ENCODE measurements around the gene ERC1.

The ERC1 gene

DNA sequence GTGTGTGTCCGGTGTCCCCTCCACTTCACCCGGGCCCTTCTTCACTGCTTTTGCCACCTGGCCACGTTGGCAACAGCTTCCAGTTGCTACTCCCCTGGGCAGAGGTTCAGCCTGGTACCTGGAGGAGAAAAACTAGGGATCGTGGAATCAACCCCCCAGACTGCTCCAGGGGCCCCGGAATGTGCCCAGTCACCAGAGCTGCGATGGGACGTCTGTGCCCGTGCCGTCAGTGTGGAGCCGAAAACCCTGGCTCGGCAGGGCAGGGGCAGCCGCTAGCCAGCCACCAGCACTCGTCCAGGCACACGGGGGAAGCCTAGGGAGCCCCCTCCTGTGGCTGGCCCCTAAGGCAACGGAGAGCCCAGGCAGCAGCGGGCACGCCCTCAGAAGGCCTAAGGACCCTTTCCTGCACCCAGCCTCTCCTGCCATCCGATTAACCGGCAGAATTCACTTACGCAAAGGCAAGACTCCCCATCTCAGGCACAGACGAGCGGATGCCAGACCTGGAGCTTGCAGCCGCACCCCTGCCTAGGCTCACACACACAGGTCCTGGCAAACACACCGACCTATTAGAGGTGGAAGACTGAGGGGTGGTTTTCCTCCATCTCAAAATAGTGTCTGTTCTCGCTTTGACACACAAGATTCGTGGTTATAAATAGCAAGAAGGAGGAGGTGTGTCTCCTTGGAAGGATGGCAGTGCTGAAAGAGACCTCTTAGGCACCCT lies 540.8 kb downstream of the ERC1 start:
- Histone ChIP-seq H3K36me3 (replicated peaks) (no peaks in the 10 kb centered on the region), H3K4me1 (peaks cover 8% of the 10 kb centered on the region; the same call in 1 of the 2 replicates), H3K9me3 (no peaks in the 10 kb centered on the region), H3K4me3 (peak overlapping the region; percentile 45), H3K27me3 (ENCODE audit: low read depth) (no peaks in the 10 kb centered on the region)
- in situ Hi-C loops (cut with MboI; ENCODE audit: low sequenced_read_pairs): no loop called here
- no peak for DNase-seq (ENCODE audit: low spot score in 2 of 2)

DNA sequence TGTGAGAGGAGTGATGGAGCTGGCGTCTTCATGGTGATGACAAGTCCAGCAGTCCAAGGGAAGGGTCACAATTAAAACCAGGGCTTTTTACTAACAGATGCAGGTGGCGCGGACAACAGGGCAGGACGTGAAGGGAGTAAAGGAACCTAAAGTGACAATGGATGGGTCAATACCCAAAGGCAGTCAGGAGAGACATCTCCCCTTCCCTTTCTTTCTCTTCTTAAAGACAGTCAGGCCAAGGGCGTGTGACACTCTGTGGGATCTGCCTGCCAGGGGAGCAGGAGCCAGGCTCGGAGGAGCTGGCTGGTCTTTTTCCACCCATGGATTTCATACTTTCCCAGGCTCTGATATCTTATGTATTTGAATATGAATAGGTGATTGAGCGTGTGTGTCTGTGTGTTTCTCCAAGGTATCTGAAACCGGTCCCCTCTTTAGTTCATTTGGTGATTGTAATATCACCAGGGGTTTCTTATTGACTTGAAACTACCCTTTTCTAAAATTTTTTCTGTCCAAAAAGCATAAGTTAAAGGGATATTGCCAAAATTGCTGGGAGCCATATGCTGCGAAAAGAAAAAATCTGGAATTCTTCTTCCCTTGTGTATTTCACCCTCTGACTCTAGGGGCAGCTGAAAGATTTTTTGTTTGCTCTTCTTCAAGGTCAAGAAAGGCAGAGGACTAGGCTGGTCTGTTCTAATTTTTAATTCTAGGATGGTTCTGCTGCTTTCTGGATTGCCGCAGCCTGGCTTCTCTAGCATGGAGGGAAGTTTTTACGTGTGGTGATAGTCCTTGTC lies 541.5 kb downstream of the ERC1 start:
- DNase-seq (ENCODE audit: low spot score in 2 of 2): peak in 1 of 2 experiments; percentile 17
- H3K27me3 ChIP-seq (ENCODE audit: low read depth): no peaks in the 10 kb centered on the region
- H3K36me3 ChIP-seq (replicated peaks): no peaks in the 10 kb centered on the region
- H3K4me1 ChIP-seq: peaks cover 8% of the 10 kb centered on the region; the same call in 1 of the 2 replicates
- in situ Hi-C loops (cut with MboI; ENCODE audit: low sequenced_read_pairs): no loop called here
- H3K9me3 ChIP-seq: no peaks in the 10 kb centered on the region
- no peak overlapping the region for H3K4me3 ChIP-seq

DNA sequence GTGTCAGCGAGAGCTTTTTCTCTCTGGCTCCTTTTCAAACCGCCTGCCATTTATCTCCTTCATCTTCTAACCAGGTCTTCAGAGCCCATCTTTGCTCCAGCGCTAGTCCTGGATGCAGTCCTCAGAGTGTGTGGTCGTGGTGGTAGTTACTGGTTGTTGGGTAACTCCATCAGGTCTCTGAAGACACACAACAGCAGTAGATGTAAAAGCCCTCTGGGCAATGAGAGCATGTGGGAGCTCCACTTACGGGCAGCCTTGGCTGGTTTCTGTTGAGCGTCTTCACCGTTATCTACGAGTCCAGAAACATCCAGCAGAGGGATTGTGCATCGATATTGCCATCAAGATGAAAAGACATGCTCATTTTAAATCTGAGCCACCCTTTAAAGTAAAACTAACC lies 542.2 kb downstream of the ERC1 start:
- in situ Hi-C loops (cut with MboI; ENCODE audit: low sequenced_read_pairs): no loop called here
- Histone ChIP-seq H3K36me3 (replicated peaks) (no peaks in the 10 kb centered on the region), H3K4me3 (no peak overlapping the region), H3K9me3 (no peaks in the 10 kb centered on the region), H3K4me1 (peaks cover 8% of the 10 kb centered on the region; the same call in 1 of the 2 replicates), H3K27me3 (ENCODE audit: low read depth) (no peaks in the 10 kb centered on the region)
- DNase-seq (ENCODE audit: low spot score in 2 of 2): no peak

DNA sequence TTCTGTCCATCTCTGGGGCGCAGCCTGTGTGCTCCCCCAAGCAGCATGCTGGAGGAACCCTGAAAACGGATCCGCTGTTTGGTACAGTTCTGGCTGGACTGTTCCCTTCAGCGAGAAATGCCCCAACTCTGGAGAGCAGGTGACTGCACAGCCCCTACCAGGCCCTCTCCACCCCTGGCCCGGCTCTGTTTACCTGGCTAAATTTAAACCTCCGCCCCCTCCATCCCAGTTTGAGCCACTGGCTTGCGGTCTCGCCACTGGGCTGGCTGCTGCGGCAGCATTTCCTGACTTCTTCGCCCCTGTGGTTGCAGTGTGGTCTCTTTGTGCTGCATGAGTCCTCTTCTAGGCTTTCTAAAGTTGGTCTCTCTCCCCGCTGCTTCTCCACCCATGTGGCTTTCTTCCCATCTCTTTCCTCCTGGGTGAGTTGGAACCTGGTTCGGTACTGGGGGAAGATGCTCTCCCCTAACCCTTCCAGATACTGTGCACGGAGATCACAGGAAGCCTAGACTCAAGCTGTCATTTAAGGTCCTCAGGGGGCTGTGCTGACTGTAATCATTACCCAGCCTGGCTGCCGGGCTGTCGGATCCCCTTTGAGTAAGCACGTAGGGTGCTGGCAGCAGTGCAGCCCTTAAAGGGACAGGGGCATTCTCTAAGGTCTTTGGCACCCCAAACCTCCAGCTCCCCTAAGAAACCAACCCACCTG lies 542.7 kb downstream of the ERC1 start:
- in situ Hi-C loops (cut with MboI; ENCODE audit: low sequenced_read_pairs): no loop called here
- no peak for DNase-seq (ENCODE audit: low spot score in 2 of 2)
- Histone ChIP-seq H3K27me3 (ENCODE audit: low read depth) (no peaks in the 10 kb centered on the region), H3K4me3 (no peak overlapping the region), H3K36me3 (replicated peaks) (no peaks in the 10 kb centered on the region), H3K9me3 (no peaks in the 10 kb centered on the region), H3K4me1 (peaks cover 8% of the 10 kb centered on the region; the same call in 1 of the 2 replicates)

DNA sequence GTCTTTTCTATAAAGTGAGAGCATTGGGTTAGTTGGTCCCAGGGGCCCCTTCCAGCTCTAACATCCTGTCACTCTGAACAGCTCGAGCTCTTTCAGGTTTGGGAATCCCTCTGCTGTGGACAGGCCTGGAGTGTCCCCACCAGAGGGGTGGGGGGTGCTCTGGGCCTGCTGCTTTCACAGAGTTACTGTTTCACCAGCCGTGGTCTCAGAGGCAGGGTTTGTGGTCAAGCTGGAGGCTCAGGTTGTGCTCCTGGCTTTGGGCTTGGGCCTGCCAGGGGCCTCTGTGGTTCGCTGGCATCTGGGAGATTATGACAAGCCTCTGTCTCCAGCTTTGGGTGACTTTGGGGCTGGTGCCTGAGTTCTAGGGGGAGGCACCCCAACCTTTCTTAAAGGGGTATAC lies 543.7 kb downstream of the ERC1 start:
- DNase-seq (ENCODE audit: low spot score in 2 of 2): no peak
- H3K4me1 ChIP-seq: peaks cover 7% of the 10 kb centered on the region; the same call in 1 of the 2 replicates
- no peaks in the 10 kb centered on the region for H3K36me3 ChIP-seq (replicated peaks)
- H3K4me3 ChIP-seq: no peak overlapping the region
- H3K27me3 ChIP-seq (ENCODE audit: low read depth): no peaks in the 10 kb centered on the region
- no peaks in the 10 kb centered on the region for H3K9me3 ChIP-seq
- in situ Hi-C loops (cut with MboI; ENCODE audit: low sequenced_read_pairs): no loop called here

DNA sequence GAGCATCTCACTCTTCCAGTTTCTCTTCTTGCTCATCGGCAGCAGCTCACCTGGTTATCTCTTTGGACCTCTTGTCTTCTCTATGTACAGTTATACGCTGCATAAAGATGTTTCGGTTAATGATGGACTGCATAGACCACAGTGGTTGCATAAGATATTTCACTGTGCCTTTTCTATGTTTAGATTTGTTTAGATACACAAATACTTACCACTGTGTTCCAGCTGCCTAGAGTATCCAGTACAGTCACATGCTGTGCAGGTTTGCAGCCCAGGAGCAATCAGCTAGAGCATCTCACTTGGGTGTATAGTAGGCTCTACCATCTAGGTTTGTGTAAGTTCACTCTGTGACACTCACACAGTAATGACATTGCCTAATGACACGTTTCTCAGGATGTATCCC lies 545.8 kb downstream of the ERC1 start:
- no peaks in the 10 kb centered on the region for H3K9me3 ChIP-seq
- no peaks in the 10 kb centered on the region for H3K36me3 ChIP-seq (replicated peaks)
- H3K4me3 ChIP-seq: no peak overlapping the region
- no peak for DNase-seq (ENCODE audit: low spot score in 2 of 2)
- in situ Hi-C loops (cut with MboI; ENCODE audit: low sequenced_read_pairs): no loop called here
- H3K27me3 ChIP-seq (ENCODE audit: low read depth): no peaks in the 10 kb centered on the region
- peaks cover 6% of the 10 kb centered on the region; the same call in 1 of the 2 replicates for H3K4me1 ChIP-seq

DNA sequence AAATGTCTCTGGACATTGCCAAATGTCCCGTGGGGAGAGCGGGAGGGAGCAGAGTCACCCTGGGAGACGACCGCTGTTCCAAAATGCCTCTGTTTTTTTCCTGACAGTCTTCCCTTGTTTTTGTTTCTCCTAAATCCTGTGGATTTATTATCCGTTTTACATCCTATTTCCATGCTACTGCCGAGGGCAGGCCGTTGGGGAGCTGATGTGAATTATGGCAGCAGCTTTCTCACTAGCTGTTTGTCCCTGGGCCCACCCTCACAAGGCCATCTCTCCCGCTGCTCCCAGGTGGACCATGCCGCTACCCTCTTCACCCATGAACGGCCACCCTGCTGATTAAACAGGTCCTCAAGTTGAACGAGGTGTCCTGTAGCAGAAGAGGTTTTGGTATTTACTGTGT lies 548.1 kb downstream of the ERC1 start:
- H3K9me3 ChIP-seq: no peaks in the 10 kb centered on the region
- DNase-seq (ENCODE audit: low spot score in 2 of 2): no peak
- H3K4me3 ChIP-seq: no peak overlapping the region
- H3K36me3 ChIP-seq (replicated peaks): no peaks in the 10 kb centered on the region
- no peaks in the 10 kb centered on the region for H3K27me3 ChIP-seq (ENCODE audit: low read depth)
- in situ Hi-C loops (cut with MboI; ENCODE audit: low sequenced_read_pairs): no loop called here
- H3K4me1 ChIP-seq: no peaks in the 10 kb centered on the region

DNA sequence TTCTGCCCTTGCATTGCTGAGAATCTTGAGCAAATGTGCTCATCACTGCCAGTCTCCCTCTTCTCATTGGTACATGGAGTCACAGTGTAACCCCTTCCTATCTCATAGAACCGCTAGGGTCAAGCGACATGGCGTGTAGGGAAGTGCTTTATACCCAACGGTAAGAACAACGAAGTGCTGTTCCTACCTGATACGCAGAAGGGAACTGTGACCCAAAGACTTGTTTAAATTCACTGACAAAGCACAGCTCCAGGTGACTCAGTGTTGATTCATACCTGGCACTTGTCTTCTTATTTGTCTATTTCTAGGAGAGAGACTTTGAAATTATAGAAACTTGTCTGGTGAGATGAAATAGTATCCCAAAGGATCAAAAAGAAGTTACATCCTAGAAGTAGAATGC lies 549.7 kb downstream of the ERC1 start:
- DNase-seq (ENCODE audit: low spot score in 2 of 2): no peak
- H3K4me1 ChIP-seq: no peaks in the 10 kb centered on the region
- no peaks in the 10 kb centered on the region for H3K36me3 ChIP-seq (replicated peaks)
- no peaks in the 10 kb centered on the region for H3K9me3 ChIP-seq
- H3K27me3 ChIP-seq (ENCODE audit: low read depth): no peaks in the 10 kb centered on the region
- H3K4me3 ChIP-seq: no peak overlapping the region
- in situ Hi-C loops (cut with MboI; ENCODE audit: low sequenced_read_pairs): no loop called here

DNA sequence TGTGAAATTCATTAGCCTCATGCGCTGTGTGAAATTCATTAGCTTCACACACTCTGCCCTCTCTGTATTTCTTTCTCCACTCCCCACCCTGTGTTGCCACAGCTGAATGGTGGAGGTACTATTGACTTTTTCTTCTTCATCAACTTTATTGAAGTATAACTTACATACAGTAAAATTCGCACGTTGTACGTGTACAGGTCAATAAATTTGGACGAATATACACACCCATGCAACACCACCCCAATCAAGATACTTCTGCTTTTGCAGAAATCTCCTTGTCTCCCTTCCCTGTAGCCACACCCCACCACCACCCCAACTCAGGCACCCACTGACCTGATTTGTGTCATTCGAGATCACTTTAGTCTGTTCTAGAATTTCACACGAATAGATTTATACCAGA lies 551.6 kb downstream of the ERC1 start:
- Histone ChIP-seq H3K4me3 (no peak overlapping the region), H3K4me1 (no peaks in the 10 kb centered on the region), H3K36me3 (replicated peaks) (no peaks in the 10 kb centered on the region), H3K9me3 (no peaks in the 10 kb centered on the region), H3K27me3 (ENCODE audit: low read depth) (no peaks in the 10 kb centered on the region)
- in situ Hi-C loops (cut with MboI; ENCODE audit: low sequenced_read_pairs): no loop called here
- no peak for DNase-seq (ENCODE audit: low spot score in 2 of 2)

DNA sequence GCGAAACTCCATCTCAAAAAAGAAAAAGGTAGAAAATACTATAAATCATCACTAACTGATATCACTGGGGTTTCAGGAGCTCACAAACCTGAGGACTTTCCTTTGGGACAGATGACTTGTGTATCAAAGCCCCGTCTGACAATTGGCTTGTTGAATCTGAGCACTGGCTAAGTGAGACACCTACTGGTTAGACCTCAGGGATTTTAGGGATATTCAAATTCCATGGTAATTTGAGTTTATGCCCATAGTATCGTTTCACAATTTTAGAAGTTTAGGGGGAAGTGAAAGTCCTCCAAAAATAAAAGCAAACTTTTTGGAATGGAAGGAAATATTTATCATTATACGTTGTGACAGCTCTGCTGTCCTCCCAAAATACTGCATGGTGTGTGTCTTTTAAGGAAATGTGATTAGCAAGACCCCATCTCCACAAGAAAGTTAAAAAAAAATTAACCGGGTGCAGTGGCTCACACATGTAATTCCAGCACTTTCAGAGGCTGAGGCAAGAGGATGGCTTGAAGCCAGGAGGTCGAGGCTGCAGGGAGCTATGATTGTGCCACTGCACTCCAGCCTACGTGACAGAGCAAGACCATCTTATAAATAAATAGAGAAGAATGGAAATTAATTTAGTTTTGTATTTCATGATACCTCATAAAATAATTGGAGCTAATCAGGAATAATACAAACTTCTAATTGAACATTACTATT lies 554.1 kb downstream of the ERC1 start:
- in situ Hi-C loops (cut with MboI; ENCODE audit: low sequenced_read_pairs): no loop called here
- no peaks in the 10 kb centered on the region for H3K4me1 ChIP-seq
- H3K9me3 ChIP-seq: no peaks in the 10 kb centered on the region; the same call in 1 of the 2 replicates
- H3K36me3 ChIP-seq (replicated peaks): no peaks in the 10 kb centered on the region
- no peak for DNase-seq (ENCODE audit: low spot score in 2 of 2)
- H3K4me3 ChIP-seq: no peak overlapping the region
- no peaks in the 10 kb centered on the region for H3K27me3 ChIP-seq (ENCODE audit: low read depth)

Measured in HAP-1 (cell line).